Astrocyte of the spinal cord (primary cell): ENCODE results near the gene UVRAG.

Experiments
- DNase-seq: peaks from one replicate; pipeline ENCODE4 v3.0.0; 2011; ENCODE audit warnings: low read depth, low spot score
- H3K4me3 ChIP-seq: 2 replicates; pipeline ENCODE4 v1.5.1; 2011; ENCODE audit warnings: low read depth, mild to moderate bottlenecking, low read length, moderate library complexity
- in situ Hi-C: cut with HindIII; loops from 2 replicates; pipeline ENCODE4 v1.10.0; 2017; ENCODE audit warnings: low sequenced_read_pairs
- TF ChIP-seq, protein P1 (sequence below): IDR thresholded peaks from 2 replicates; pipeline ENCODE4 v1.5.1; 2012; ENCODE audit warnings: low read depth, mild to moderate bottlenecking, low read length, inconsistent platforms

Gene UVRAG

DNA sequence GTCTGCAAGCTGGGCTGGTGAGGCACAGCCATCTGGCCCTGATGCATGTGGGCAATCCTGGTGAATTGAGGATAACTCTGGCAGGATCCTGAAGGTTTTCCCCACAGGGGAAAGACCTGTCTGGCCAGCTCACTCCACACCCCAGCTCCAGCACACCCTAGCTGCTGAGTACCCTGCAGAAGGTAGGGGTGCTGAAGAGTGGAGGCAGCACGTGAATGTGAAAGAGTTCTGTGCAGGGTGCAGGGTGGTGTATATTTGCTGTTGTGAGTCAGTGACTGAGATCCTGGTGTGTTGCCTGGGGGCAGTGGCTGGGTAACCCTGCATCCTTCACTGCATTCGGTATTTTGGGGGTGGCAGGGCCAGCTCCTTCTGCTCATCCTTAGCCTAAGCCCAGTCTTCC, 24.0 kb upstream of the UVRAG start:
- DNase-seq: no peak
- TF ChIP-seq, protein P1, sequence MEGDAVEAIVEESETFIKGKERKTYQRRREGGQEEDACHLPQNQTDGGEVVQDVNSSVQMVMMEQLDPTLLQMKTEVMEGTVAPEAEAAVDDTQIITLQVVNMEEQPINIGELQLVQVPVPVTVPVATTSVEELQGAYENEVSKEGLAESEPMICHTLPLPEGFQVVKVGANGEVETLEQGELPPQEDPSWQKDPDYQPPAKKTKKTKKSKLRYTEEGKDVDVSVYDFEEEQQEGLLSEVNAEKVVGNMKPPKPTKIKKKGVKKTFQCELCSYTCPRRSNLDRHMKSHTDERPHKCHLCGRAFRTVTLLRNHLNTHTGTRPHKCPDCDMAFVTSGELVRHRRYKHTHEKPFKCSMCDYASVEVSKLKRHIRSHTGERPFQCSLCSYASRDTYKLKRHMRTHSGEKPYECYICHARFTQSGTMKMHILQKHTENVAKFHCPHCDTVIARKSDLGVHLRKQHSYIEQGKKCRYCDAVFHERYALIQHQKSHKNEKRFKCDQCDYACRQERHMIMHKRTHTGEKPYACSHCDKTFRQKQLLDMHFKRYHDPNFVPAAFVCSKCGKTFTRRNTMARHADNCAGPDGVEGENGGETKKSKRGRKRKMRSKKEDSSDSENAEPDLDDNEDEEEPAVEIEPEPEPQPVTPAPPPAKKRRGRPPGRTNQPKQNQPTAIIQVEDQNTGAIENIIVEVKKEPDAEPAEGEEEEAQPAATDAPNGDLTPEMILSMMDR: no peak
- no peak overlapping the region for H3K4me3 ChIP-seq
- in situ Hi-C loops: no loop called here

DNA sequence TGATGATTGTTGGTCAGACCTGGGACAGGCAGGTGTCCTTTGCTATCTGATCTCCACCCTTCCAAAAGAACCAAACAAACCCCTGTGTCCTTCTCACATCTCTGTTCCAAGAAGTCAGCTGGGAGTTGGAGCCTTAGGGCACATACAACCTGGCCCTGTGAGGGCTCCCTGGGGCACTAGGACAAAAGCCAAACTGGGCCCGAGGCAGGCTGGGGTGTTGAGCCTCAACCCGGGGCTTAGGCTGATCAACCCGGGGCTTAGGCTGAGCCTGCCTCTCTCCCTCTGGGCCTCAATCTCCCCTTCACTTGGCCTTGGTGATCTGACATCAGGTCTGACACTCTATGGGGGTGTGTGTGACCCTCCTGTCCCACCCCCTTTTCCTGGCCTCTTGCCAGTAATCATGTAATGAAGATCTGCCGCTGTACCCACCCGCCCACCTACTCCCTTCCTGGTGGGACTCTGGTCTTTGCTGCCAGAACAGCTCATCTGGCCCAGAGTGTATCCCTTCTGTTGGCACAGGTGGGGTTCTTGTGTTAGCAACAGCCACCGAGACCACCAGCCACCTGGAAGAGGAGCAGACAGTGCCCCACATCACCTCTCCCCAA, 22.8 kb upstream of the UVRAG start:
- no peak overlapping the region for H3K4me3 ChIP-seq
- TF ChIP-seq, protein P1: no peak
- no peak for DNase-seq
- in situ Hi-C loops: no loop called here

DNA sequence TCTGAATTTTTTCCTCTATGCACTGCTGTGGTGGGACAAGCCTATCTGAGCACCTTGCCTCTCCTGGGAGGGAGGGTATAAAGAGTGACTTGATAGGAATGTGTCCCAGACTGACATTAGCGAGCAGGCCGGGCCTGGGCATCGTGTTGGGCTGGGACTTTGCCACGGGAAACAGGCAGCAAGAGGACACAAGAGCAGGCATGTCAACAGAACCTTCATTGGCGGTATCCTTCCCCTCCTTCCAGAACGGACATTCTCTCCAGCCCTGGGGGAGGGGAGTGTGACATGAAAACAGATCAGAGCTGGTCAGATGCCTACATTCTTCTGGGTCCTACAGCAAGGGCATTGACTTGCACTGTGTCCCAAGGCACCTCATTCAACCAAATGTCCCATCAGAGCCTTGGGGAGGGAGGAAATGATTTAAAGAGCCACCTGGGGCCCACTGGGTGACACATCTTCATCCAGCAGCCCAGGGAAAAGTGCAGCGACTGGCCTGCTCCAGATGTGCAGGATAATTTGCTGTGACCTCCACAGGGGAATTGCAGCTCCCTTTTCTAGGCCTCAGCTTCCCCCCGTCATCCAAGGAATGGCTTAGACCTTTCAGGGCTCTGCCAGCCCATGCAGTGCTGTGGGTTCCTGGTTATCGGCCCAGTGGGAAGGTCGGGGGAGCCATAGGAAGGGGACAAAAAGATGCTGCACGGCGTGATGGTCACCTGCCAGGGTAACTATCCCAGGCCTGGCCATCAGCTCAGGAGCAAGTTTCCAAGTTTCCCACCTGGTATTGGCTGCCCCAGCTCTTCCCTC, 21.8 kb upstream of the UVRAG start:
- in situ Hi-C loops: no loop called here
- no peak overlapping the region for H3K4me3 ChIP-seq
- no peak for DNase-seq
- TF ChIP-seq, protein P1: no peak

DNA sequence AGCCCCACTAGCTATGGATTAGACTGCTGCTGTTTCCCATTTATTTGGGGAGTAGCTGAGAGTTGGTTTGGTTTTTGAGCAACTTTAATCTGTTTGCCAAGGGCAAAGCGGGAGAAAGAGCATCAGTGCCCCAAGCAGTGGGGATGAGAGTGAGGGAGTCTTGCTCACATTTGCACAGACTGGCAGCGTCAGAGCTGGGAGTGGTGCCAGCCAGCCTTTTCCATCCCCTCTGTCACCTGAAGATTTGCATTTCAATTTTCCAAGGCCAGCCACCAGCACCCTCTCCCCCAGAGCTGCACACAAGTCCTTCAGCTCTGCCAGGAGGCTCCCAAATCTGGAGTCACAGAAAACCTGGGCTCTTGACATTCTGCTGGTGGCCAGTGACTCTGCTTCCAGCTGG, 21.0 kb upstream of the UVRAG start:
- no peak for DNase-seq
- no peak overlapping the region for H3K4me3 ChIP-seq
- in situ Hi-C loops: no loop called here
- TF ChIP-seq, protein P1: no peak

DNA sequence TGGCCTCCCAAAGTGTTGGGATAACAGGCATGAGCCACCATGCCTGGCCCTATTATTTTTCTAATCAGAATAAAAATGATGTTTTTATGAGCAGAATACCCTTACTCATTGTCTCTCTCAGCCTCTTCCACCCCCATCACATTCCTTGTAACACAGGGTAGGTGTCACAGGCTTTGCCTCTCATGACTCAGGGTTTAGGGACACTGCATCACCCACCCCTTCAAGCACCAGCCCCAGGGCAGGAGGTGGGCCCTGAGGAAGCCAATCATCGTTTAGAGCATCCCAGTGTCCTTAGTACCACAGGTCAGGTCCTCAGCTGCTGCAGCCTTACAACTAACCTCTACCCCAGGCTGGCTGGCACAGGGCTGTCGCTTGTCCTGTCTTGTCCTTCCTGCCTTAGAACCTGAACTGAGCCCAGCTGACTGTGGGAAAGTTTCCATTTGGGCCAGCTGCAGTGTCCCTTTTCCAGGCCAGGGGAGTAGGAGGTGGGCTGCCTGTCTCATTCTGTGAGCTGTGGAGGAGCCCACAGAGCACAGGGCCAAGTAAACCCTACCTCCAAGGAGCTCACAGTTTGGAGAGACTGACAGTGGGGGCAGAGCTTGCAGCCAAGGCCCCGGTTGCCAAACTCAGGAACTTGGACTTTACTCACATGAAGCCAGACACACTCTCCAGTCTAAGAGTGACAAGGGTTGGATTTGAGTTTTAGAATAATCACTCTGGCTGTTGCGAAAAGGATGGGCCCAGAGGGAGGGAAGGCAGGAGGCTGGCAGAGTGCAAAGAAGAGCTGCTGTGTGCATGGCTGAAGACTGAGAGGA, 19.5 kb upstream of the UVRAG start:
- no peak for DNase-seq
- in situ Hi-C loops: no loop called here
- TF ChIP-seq, protein P1: no peak
- H3K4me3 ChIP-seq: no peak overlapping the region

DNA sequence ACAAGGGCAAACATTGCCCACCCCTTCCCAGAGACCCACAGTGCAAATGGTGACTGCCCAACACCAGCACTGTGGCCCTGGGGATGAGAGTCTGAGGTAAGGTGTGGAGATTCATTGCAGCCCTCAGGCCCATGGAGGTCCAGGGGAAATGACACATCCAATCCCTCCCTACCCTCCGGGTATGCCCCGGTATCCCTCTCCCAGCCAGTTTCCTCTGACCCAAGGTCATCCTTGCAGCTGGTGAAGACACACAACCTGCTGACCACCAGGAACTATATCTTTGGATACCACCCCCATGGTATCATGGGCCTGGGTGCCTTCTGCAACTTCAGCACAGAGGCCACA, 18.9 kb upstream of the UVRAG start:
- H3K4me3 ChIP-seq: no peak overlapping the region
- TF ChIP-seq, protein P1: no peak
- DNase-seq: no peak
- in situ Hi-C loops: no loop called here
